Breast epithelium (tissue), 3 donors: Measurements from ENCODE around the gene MYO15A.

Experiments used
- CTCF ChIP-seq, 3 donors: fragments of 450-650 bp; IDR thresholded peaks; one replicate each; pipeline ENCODE4 v1.5.1; 2016 to 2017; ENCODE audit warnings: antibody characterized with exemption in 3 of 3, mild to moderate bottlenecking in 3 of 3, moderate library complexity in 3 of 3
- POLR2A ChIP-seq: fragments of 450-650 bp; IDR thresholded peaks from one replicate; pipeline ENCODE4 v1.6.1; 2016; ENCODE audit warnings: antibody characterized with exemption, mild to moderate bottlenecking, moderate library complexity
- POLR2AphosphoS5 ChIP-seq, 3 donors: sonication (generic); formaldehyde crosslinking; IDR thresholded peaks; one replicate each; pipeline ENCODE4 v1.6.1; 2017; ENCODE audit warnings: antibody characterized with exemption in 3 of 3

GRCh38 chr17:18093616-18094408 lies 14.7 kb upstream of the MYO15A start:
- TF ChIP-seq CTCF (IDR thresholded peaks at IDR 0.05) = no peak
- no peak for TF ChIP-seq POLR2A
- TF ChIP-seq POLR2AphosphoS5 (IDR thresholded peaks at IDR 0.05) = no peak
